ENCODE measurements around the gene ZIC4.

The ZIC4 gene

GRCh38 chr3:147425388-147425850 is 19.1 kb upstream of the ZIC4 start:
- no peaks in the 10 kb centered on the region for H3K36me3 ChIP-seq (ENCODE audit: insufficient read depth, low read length)
- no peak for TF ChIP-seq POLR2AphosphoS5 (IDR thresholded peaks at IDR 0.05; ENCODE audit: borderline replicate concordance, low read depth, low read length)
- no peak for DNase-seq (ENCODE audit: low read depth, low spot score)
- no peak overlapping the region for H3K4me3 ChIP-seq
- no peak overlapping the region for H3K27ac ChIP-seq
- no peak overlapping the region for H3K9ac ChIP-seq (ENCODE audit: insufficient read length)
- no peaks in the 10 kb centered on the region for H3K9me3 ChIP-seq (ENCODE audit: low read depth, low read length)

GRCh38 chr3:147424581-147425387 is 18.4 kb upstream of the ZIC4 start:
- TF ChIP-seq FOXP2 (optimal IDR thresholded peaks at IDR 0.05; ENCODE audit: control extremely low read depth, extremely low read length, insufficient read depth) (no peak), POLR2AphosphoS5 (IDR thresholded peaks at IDR 0.05; ENCODE audit: borderline replicate concordance, low read depth, low read length) (no peak), EZH2 (IDR thresholded peaks at IDR 0.05) (no peak)
- no peaks in the 10 kb centered on the region for H3K36me3 ChIP-seq (ENCODE audit: insufficient read depth, low read length)
- DNase-seq (ENCODE audit: low read depth, low spot score) = no peak
- H3K4me3 ChIP-seq = no peak overlapping the region
- H3K27ac ChIP-seq = no peak overlapping the region
- H3K9ac ChIP-seq (ENCODE audit: insufficient read length) = no peak overlapping the region
- H3K9me3 ChIP-seq (ENCODE audit: low read depth, low read length) = no peaks in the 10 kb centered on the region

- H3K4me3 ChIP-seq = no peak overlapping the region
- H3K27ac ChIP-seq = no peak overlapping the region
- no peak for TF ChIP-seq POLR2AphosphoS5 (IDR thresholded peaks at IDR 0.05; ENCODE audit: borderline replicate concordance, low read depth, low read length)
- no peak for TF ChIP-seq FOXP2 (optimal IDR thresholded peaks at IDR 0.05; ENCODE audit: control extremely low read depth, extremely low read length, insufficient read depth)
- no peak for TF ChIP-seq EZH2 (IDR thresholded peaks at IDR 0.05)
- H3K9ac ChIP-seq (ENCODE audit: insufficient read length) = no peak overlapping the region
- H3K9me3 ChIP-seq (ENCODE audit: low read depth, low read length) = no peaks in the 10 kb centered on the region
- no peak for DNase-seq (ENCODE audit: low read depth, low spot score)
- no peaks in the 10 kb centered on the region for H3K36me3 ChIP-seq (ENCODE audit: insufficient read depth, low read length)
Observed at GRCh38 chr3:147423798-147424580, 17.6 kb upstream of the ZIC4 start.

- Histone ChIP-seq H3K27ac (no peak overlapping the region), H3K36me3 (ENCODE audit: insufficient read depth, low read length) (no peaks in the 10 kb centered on the region; the same call in 1 of the 2 replicates), H3K9ac (ENCODE audit: insufficient read length) (no peak overlapping the region), H3K9me3 (ENCODE audit: low read depth, low read length) (no peaks in the 10 kb centered on the region), H3K4me3 (no peak overlapping the region)
- no peak for TF ChIP-seq POLR2AphosphoS5 (IDR thresholded peaks at IDR 0.05; ENCODE audit: borderline replicate concordance, low read depth, low read length)
- no peak for TF ChIP-seq EZH2 (IDR thresholded peaks at IDR 0.05)
- no peak for TF ChIP-seq FOXP2 (optimal IDR thresholded peaks at IDR 0.05; ENCODE audit: control extremely low read depth, extremely low read length, insufficient read depth)
- DNase-seq (ENCODE audit: low read depth, low spot score) = no peak
Observed at GRCh38 chr3:147423537-147423797, 17.1 kb upstream of the ZIC4 start.

GRCh38 chr3:147422601-147423536 is 16.5 kb upstream of the ZIC4 start:
- no peaks in the 10 kb centered on the region; the same call in 1 of the 2 replicates for H3K36me3 ChIP-seq (ENCODE audit: insufficient read depth, low read length)
- no peak for DNase-seq (ENCODE audit: low read depth, low spot score)
- no peaks in the 10 kb centered on the region for H3K9me3 ChIP-seq (ENCODE audit: low read depth, low read length)
- H3K4me3 ChIP-seq = no peak overlapping the region
- TF ChIP-seq POLR2AphosphoS5 (IDR thresholded peaks at IDR 0.05; ENCODE audit: borderline replicate concordance, low read depth, low read length) = no peak
- no peak for TF ChIP-seq FOXP2 (optimal IDR thresholded peaks at IDR 0.05; ENCODE audit: control extremely low read depth, extremely low read length, insufficient read depth)
- no peak for TF ChIP-seq EZH2 (IDR thresholded peaks at IDR 0.05)
- no peak overlapping the region for H3K9ac ChIP-seq (ENCODE audit: insufficient read length)
- no peak overlapping the region for H3K27ac ChIP-seq

GRCh38 chr3:147422196-147422595 is 15.9 kb upstream of the ZIC4 start:
- no peak overlapping the region for H3K4me3 ChIP-seq
- H3K36me3 ChIP-seq (ENCODE audit: insufficient read depth, low read length) = no peaks in the 10 kb centered on the region; the same call in 1 of the 2 replicates
- H3K9me3 ChIP-seq (ENCODE audit: low read depth, low read length) = no peaks in the 10 kb centered on the region
- no peak for TF ChIP-seq EZH2 (IDR thresholded peaks at IDR 0.05)
- TF ChIP-seq FOXP2 (optimal IDR thresholded peaks at IDR 0.05; ENCODE audit: control extremely low read depth, extremely low read length, insufficient read depth) = no peak
- TF ChIP-seq POLR2AphosphoS5 (IDR thresholded peaks at IDR 0.05; ENCODE audit: borderline replicate concordance, low read depth, low read length) = no peak
- H3K27ac ChIP-seq = no peak overlapping the region
- DNase-seq (ENCODE audit: low read depth, low spot score) = no peak
- H3K9ac ChIP-seq (ENCODE audit: insufficient read length) = no peak overlapping the region

- H3K4me3 ChIP-seq = no peak overlapping the region
- H3K36me3 ChIP-seq (ENCODE audit: insufficient read depth, low read length) = no peaks in the 10 kb centered on the region; the same call in 1 of the 2 replicates
- no peaks in the 10 kb centered on the region for H3K9me3 ChIP-seq (ENCODE audit: low read depth, low read length)
- no peak overlapping the region for H3K27ac ChIP-seq
- DNase-seq (ENCODE audit: low read depth, low spot score) = no peak
- no peak overlapping the region for H3K9ac ChIP-seq (ENCODE audit: insufficient read length)
- no peak for TF ChIP-seq FOXP2 (optimal IDR thresholded peaks at IDR 0.05; ENCODE audit: control extremely low read depth, extremely low read length, insufficient read depth)
- no peak for TF ChIP-seq EZH2 (IDR thresholded peaks at IDR 0.05)
- TF ChIP-seq POLR2AphosphoS5 (IDR thresholded peaks at IDR 0.05; ENCODE audit: borderline replicate concordance, low read depth, low read length) = no peak
Observed at GRCh38 chr3:147421184-147421912, 15.0 kb upstream of the ZIC4 start.

Measured in SK-N-MC (cell line).